ENCODE data around the gene GTPBP3.

GTPBP3 gene

GRCh38 chr19:17330262-17331044 lies 6.9 kb upstream of the GTPBP3 start:
- Histone ChIP-seq H3K14ac (ENCODE audit: low read length) (no peak overlapping the region), H3K36me3 (replicated peaks in 1 of 2; ENCODE audit: control insufficient read depth in 2 of 2, insufficient read depth in 2 of 2, low read length in 2 of 2) (peaks cover 25 to 52% of the 10 kb centered on the region in 2 donors), H3K4me1 (ENCODE audit: control insufficient read depth in 2 of 2, insufficient read depth in 1 of 2, low read depth in 1 of 2, low read length in 2 of 2) (peaks cover 6 to 22% of the 10 kb centered on the region in 2 donors), H2AK5ac (ENCODE audit: low read depth, low read length) (peak overlapping the region; percentile 99), H3K27ac (replicated peaks; ENCODE audit: low read length) (no peak overlapping the region), H2BK15ac (ENCODE audit: low read length) (no peak overlapping the region), H4K8ac (ENCODE audit: low read depth, low read length) (no peak overlapping the region), H3K18ac (ENCODE audit: low read length) (peak overlapping the region; percentile 7), H3K4me3 (ENCODE audit: low read length in 2 of 2) (no peak overlapping the region), H3K27me3 (ENCODE audit: control insufficient read depth in 3 of 3, insufficient read depth in 3 of 3, low read depth in 1 of 3, low read length in 3 of 3) (peaks cover 0 to 7% (median 0%) of the 10 kb centered on the region in 3 experiments), H2AFZ (ENCODE audit: low read length) (no peak overlapping the region), H3K79me1 (ENCODE audit: low read depth, low read length) (peaks cover 7% of the 10 kb centered on the region), H2BK5ac (ENCODE audit: low read length) (no peak overlapping the region), H3K4ac (ENCODE audit: low read length) (no peak overlapping the region), H3K9ac (ENCODE audit: low read depth, low read length, poor library complexity) (no peak overlapping the region), H2BK12ac (ENCODE audit: low read length) (peak overlapping the region; percentile 84), H3K23ac (ENCODE audit: low read depth, low read length, poor library complexity) (peak overlapping the region; percentile 73), H2BK120ac (ENCODE audit: low read depth, low read length) (no peak overlapping the region), H3K9me3 (replicated peaks in 1 of 2; ENCODE audit: control insufficient read depth in 2 of 2, insufficient read depth in 1 of 2, low read depth in 1 of 2, low read length in 2 of 2) (peaks cover 3 to 8% of the 10 kb centered on the region in 2 donors), H3K4me2 (ENCODE audit: insufficient read depth, low read length, poor library complexity, severe bottlenecking) (no peak overlapping the region), H4K91ac (ENCODE audit: low read depth, low read length, poor library complexity) (no peak overlapping the region)
- no peak for DNase-seq (ENCODE audit: low spot score)
- WGBS, 2 donors (ENCODE audit: extremely low coverage in 2 of 2, insufficient read length in 2 of 2, insufficient replicate concordance in 1 of 2): no CpG with 5 or more reads among the region's 24 CpGs

- no peak overlapping the region for H4K8ac ChIP-seq (ENCODE audit: low read depth, low read length)
- H3K9ac ChIP-seq (ENCODE audit: low read depth, low read length, poor library complexity): no peak overlapping the region
- no peak overlapping the region for H3K23ac ChIP-seq (ENCODE audit: low read depth, low read length, poor library complexity)
- H4K91ac ChIP-seq (ENCODE audit: low read depth, low read length, poor library complexity): no peak overlapping the region
- H3K4ac ChIP-seq (ENCODE audit: low read length): no peak overlapping the region
- H3K18ac ChIP-seq (ENCODE audit: low read length): no peak overlapping the region
- H3K79me1 ChIP-seq (ENCODE audit: low read depth, low read length): peaks cover 7% of the 10 kb centered on the region
- H2AK5ac ChIP-seq (ENCODE audit: low read depth, low read length): peak overlapping the region; percentile 70
- no peak overlapping the region for H2BK120ac ChIP-seq (ENCODE audit: low read depth, low read length)
- no peak overlapping the region for H3K4me2 ChIP-seq (ENCODE audit: insufficient read depth, low read length, poor library complexity, severe bottlenecking)
- no peak overlapping the region for H2BK15ac ChIP-seq (ENCODE audit: low read length)
- H3K4me3 ChIP-seq (ENCODE audit: low read length in 2 of 2): no peak overlapping the region
- no peak overlapping the region for H2AFZ ChIP-seq (ENCODE audit: low read length)
- no peak overlapping the region for H2BK5ac ChIP-seq (ENCODE audit: low read length)
- H2BK12ac ChIP-seq (ENCODE audit: low read length): no peak overlapping the region
- H3K27ac ChIP-seq (replicated peaks; ENCODE audit: low read length): no peak overlapping the region
- no CpG with 5 or more reads among the region's 13 CpGs for WGBS, 2 donors (ENCODE audit: extremely low coverage in 2 of 2, insufficient read length in 2 of 2, insufficient replicate concordance in 1 of 2)
- peaks cover 3 to 8% of the 10 kb centered on the region in 2 donors for H3K9me3 ChIP-seq (replicated peaks in 1 of 2; ENCODE audit: control insufficient read depth in 2 of 2, insufficient read depth in 1 of 2, low read depth in 1 of 2, low read length in 2 of 2)
- H3K36me3 ChIP-seq (replicated peaks in 1 of 2; ENCODE audit: control insufficient read depth in 2 of 2, insufficient read depth in 2 of 2, low read length in 2 of 2): peaks cover 23 to 47% of the 10 kb centered on the region in 2 donors
- DNase-seq (ENCODE audit: low spot score): no peak
- H3K14ac ChIP-seq (ENCODE audit: low read length): no peak overlapping the region
- H3K27me3 ChIP-seq (ENCODE audit: control insufficient read depth in 3 of 3, insufficient read depth in 3 of 3, low read depth in 1 of 3, low read length in 3 of 3): peaks cover 0 to 7% (median 0%) of the 10 kb centered on the region in 3 experiments
- peaks cover 6 to 22% of the 10 kb centered on the region in 2 donors for H3K4me1 ChIP-seq (ENCODE audit: control insufficient read depth in 2 of 2, insufficient read depth in 1 of 2, low read depth in 1 of 2, low read length in 2 of 2)
Observed at GRCh38 chr19:17331045-17331558, 6.3 kb upstream of the GTPBP3 start.

- no peak overlapping the region for H4K91ac ChIP-seq (ENCODE audit: low read depth, low read length, poor library complexity)
- no peak overlapping the region for H2AK5ac ChIP-seq (ENCODE audit: low read depth, low read length)
- no peak overlapping the region for H2BK120ac ChIP-seq (ENCODE audit: low read depth, low read length)
- no peak overlapping the region for H3K9ac ChIP-seq (ENCODE audit: low read depth, low read length, poor library complexity)
- H3K4me1 ChIP-seq (ENCODE audit: control insufficient read depth in 2 of 2, insufficient read depth in 1 of 2, low read depth in 1 of 2, low read length in 2 of 2): peaks cover 6 to 18% of the 10 kb centered on the region in 2 donors
- H3K27ac ChIP-seq (replicated peaks; ENCODE audit: low read length): no peak overlapping the region
- DNase-seq (ENCODE audit: low spot score): no peak
- no peak overlapping the region for H4K8ac ChIP-seq (ENCODE audit: low read depth, low read length)
- WGBS, 2 donors (ENCODE audit: extremely low coverage in 2 of 2, insufficient read length in 2 of 2, insufficient replicate concordance in 1 of 2): no CpG with 5 or more reads among the region's 8 CpGs
- H3K18ac ChIP-seq (ENCODE audit: low read length): no peak overlapping the region
- peaks cover 3 to 8% of the 10 kb centered on the region in 2 donors for H3K9me3 ChIP-seq (replicated peaks in 1 of 2; ENCODE audit: control insufficient read depth in 2 of 2, insufficient read depth in 1 of 2, low read depth in 1 of 2, low read length in 2 of 2)
- H3K4ac ChIP-seq (ENCODE audit: low read length): no peak overlapping the region
- peaks cover 21 to 35% of the 10 kb centered on the region in 2 donors for H3K36me3 ChIP-seq (replicated peaks in 1 of 2; ENCODE audit: control insufficient read depth in 2 of 2, insufficient read depth in 2 of 2, low read length in 2 of 2)
- no peak overlapping the region for H3K14ac ChIP-seq (ENCODE audit: low read length)
- H2AFZ ChIP-seq (ENCODE audit: low read length): no peak overlapping the region
- no peak overlapping the region for H3K4me3 ChIP-seq (ENCODE audit: low read length in 2 of 2)
- H2BK12ac ChIP-seq (ENCODE audit: low read length): no peak overlapping the region
- H3K79me1 ChIP-seq (ENCODE audit: low read depth, low read length): peaks cover 4% of the 10 kb centered on the region
- no peak overlapping the region for H3K23ac ChIP-seq (ENCODE audit: low read depth, low read length, poor library complexity)
- H3K4me2 ChIP-seq (ENCODE audit: insufficient read depth, low read length, poor library complexity, severe bottlenecking): no peak overlapping the region
- peak overlapping the region; percentile 26 for H2BK5ac ChIP-seq (ENCODE audit: low read length)
- H3K27me3 ChIP-seq (ENCODE audit: control insufficient read depth in 3 of 3, insufficient read depth in 3 of 3, low read depth in 1 of 3, low read length in 3 of 3): peaks cover 0 to 7% (median 0%) of the 10 kb centered on the region in 3 experiments
- no peak overlapping the region for H2BK15ac ChIP-seq (ENCODE audit: low read length)
Observed at GRCh38 chr19:17332360-17332676, 5.0 kb upstream of the GTPBP3 start.
